HG02943 (cell line): Measurements from ENCODE around the gene NKX6-2.
"Not testable (repeated sequence)": the region's sequence is repeated elsewhere in the genome, so short reads cannot be mapped to it uniquely, and the experiment has no call there.

Experiments used
- ATAC-seq: cut with Tn5 transposase; IDR thresholded peaks from one replicate; pipeline ENCODE4 v1.9.1; 2021; ENCODE audit warnings: mild to moderate bottlenecking, low read depth, moderate library complexity; ENCODE audit not compliant: unreplicated experiment

The NKX6-2 gene

GRCh38 chr10:132785723-132786475, at the start of gene NKX6-2:
Gene NKX6-2, minus strand, starts transcription at chr10:132786147. Its CDS starts 199 bp downstream, at chr10:132785948.
- ATAC-seq: no peak

DNA sequence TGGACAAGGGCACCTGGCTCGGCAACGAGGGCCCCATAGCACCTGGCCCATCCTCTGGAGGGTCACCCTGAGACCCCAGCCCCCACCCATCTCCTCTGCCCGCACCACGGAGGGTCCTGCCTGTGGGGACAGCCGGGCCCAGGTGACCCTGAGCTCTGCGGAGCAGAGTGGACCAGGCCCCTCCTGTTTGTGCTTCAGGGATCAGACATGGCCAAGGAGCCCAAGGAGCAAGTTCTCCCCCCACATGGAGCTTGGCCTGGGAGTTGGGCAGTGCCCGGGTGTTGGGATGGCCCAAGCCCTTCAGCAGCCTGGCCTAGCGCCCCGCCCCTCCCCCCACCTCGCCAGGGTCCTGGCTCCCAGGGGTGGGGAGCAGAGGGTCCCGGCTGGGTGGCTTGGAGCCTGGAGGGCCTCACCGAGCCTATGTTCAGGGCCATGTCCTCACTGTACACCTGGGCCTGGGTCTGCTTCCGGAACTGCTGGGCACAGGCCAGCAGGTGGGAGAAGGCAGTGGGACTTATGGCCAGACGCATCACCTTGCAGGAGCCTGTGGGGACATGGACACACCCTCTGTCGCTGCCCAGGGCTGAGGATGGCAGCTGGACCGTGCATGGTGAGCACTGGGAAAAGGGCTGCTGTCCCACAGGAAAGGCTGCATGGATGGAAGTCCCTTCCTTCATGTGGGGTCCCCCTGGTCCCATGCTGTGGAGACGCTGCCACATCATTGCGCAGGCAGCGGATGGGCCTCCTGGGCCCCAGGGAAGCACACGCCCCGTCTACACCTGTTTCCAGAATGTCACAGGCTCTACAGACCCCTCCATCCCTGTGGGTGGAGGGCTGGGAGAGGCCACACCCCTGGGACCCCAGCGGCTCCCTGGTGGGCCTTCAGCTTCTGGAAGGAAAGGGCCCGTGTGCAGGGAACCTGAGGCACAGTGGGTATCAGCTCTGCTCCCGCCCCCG, 49.2 kb upstream of the NKX6-2 start:
- no peak for ATAC-seq

GRCh38 chr10:132834311-132834761, 48.4 kb upstream of the NKX6-2 start:
- ATAC-seq: no peak

DNA sequence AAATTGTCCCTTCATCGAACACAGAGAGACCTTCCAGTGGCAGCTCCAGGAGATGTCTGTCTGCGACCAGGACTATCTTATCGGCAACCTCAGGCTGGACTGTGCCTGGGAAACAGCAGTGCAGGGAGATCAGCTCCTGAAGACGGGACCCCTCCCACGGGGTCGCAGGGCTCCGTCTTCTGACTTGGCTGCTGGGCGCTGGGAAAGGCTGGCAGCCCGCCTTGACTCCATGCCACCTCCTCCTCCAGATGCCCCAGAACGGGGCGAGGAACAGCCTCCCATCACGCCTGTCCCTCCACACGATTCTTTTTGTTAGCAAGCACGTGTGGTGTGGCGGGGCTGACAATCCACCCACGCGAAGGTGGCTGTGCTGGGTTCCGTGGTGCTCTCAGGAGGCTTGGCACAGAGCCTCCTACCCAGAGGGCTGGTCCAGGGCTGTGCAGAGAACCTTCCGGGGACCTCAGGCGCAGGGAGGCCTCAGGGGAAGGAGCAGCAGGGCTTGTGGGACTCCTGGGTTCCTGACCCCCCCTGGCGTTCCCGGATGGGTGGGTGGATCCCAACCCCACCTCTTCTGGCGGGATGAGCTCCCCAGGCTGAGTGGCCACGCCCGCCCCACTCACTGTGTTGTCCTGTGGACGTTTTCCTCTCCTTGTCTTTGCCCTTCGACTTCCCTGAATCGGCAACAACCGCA, 47.6 kb upstream of the NKX6-2 start:
- no peak for ATAC-seq

DNA sequence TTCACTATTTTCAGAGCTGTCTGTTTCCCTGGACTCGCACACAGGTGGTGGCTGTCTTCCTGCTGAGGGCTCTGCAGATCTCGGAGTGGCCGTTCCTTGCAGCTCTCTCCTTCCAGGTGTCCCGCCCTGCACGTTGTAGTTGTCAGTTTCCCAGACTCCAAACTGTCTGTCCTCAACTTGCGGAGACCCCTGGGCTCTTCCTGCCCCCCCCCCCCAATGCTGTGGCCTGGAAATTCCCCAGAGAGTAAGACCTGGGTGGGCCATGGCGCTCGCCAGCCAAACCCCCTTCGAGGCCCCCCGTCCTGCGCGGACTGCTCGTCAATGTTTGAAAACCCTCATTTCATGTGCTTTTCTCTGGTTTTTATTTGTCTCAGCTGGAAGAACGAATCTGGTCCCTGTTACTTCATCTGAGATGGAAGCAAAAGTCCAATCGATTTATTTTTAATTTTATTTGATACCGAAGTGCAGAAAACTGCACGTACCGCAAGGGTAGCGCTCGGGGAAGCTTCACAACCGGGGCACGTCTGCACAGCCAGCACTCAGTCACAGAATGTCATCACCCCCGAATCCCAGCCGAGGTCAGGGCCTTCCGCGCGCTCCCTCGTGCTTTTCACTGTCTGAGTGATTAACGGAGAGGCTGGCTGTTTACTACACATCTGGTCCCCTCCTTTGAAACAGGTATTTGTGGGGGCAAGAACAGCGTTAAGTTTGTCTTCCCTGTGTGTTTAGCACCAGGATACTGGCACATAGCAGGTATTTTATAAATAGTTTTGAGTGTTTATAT, 46.4 kb upstream of the NKX6-2 start:
- ATAC-seq: no peak

GRCh38 chr10:132829403-132829802, 43.5 kb upstream of the NKX6-2 start:
- ATAC-seq: no peak

GRCh38 chr10:132828681-132829080, 42.7 kb upstream of the NKX6-2 start:
- no peak for ATAC-seq

DNA sequence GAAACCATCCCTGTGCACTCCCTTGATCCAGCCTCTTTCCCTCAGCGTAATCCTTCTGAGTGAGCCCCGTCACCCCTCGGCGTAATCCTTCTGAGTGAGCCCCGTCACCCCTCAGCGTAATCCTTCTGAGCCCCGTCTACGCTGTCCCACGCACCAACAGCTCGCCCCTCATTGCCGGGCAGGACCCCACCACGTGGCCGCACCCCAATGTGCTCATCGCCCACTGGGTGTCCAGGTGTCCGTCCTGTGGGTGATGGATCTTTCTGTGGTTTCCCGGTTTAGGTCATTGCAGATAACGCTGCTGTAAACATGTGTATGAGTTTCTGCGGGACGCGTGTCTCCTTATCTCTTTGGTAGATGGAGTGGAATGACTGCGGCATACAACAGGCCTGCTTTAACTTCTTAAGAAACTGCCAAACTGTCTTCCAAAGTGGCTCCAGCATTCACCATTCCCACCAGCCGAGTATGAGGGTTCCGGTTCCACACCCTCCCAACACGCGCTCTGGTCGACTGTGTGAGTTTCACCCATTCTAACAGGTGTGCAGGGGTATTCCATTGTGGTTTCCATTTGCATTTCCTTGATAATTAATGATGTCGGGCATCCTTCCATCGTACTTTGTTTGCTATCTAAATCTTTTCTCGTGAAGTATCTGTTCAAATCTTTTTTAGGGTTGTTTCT, 42.1 kb upstream of the NKX6-2 start:
- no peak for ATAC-seq

DNA sequence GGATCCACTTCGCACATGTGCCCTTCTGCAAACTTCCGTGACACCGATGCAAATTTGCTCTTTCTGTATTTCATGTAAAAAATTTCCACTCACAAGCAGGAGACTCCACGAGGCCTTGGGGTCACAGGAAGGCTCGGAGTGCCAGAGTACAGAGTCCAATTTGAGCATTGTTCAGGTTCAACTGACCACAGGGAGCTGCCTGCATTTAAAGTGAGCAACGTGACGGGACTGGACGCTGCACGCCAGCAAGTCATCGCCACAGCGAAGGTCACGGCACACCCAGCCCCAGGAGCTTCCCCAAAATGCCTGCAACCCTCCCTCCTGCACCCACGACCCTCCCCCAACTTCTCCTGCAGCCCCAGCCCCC, 41.5 kb upstream of the NKX6-2 start:
- no peak for ATAC-seq

DNA sequence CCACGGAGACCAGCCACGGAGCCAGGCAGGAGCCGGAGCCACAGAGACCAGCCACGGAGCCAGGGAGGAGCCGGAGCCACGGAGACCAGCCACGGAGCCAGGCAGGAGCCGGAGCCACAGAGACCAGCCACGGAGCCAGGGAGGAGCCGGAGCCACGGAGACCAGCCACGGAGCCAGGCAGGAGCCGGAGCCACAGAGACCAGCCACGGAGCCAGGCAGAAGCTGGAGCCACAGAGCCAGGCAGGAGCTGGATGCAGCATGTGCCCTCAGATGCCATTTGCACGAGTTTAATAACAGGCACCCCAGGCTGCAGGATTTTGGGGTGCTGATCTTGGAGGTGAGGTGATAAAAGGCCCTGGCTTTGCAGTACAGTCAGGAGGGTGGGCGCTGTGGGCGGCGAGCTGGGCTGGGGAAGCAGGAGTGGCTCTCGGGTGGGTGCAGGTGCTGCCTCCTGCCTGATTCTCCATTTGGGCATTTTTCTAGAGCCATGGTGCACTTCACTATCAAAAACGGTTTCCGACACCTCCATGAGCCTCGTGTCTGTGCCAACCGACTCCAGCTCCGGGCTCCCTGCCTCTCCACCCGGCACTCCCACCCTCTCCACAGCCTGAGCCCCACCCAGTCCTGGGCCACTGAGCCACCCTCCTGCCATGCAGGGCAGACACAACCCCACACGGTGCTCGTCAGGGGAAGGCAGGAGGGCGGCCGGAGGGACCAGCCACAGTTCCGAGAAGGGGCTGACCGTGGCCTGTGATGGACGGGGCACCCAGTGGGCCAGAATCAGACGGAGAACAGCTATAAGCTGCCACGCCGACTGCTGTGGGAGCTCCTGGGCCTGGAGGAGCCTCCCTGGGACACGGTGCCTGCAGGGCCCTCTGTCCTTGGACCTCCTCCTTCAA, 40.8 kb upstream of the NKX6-2 start:
- no peak for ATAC-seq

DNA sequence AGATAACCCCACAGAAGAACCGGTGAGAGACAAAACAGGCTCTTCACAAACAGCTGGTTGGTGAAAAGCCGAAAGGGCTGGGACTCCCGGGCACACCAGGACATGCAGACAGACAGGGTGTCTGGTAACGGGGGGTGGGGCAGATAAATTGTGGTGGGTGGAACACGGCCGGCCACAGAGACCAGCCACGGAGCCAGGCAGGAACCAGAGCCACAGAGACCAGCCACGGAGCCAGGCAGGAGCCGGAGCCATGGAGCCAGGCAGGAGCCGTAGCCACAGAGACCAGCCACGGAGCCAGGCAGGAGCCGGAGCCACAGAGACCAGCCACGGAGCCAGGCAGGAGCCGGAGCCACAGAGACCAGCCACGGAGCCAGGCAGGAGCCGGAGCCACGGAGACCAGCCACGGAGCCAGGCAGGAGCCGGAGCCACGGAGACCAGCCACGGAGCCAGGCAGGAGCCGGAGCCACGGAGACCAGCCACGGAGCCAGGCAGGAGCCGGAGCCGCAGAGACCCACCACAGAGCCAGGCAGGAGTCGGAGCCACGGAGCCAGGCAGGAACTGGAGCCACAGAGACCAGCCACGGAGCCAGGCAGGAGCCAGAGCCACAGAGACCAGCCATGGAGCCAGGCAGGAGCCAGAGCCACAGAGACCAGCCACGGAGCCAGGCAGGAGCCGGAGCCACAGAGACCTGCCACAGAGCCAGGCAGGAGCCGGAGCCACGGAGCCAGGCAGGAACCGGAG, 40.0 kb upstream of the NKX6-2 start:
- not testable (repeated sequence) for ATAC-seq

GRCh38 chr10:132820056-132820455, 34.1 kb upstream of the NKX6-2 start:
- no peak for ATAC-seq

- ATAC-seq: no peak
These were observed 31.8 kb upstream of the NKX6-2 start for GRCh38 chr10:132817701-132818211.

DNA sequence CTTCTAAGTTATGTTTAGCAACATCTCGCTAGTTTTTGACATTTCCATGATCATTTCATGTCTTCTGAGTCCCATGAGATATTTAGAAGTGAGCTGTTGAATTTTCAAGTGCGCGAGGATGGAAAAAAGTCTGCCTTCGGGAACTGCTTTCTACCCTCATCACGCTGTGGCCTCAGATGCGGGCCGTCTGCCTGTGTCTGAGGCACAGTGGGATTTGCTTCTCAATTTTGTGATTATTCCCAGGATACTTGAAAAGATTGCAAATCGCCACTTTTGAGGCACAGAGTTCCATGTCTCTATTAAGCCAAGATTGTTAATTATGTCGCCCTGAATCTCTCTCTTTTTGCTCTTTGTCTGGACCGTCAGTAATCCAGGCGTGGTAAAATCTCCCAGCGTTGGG, 30.8 kb upstream of the NKX6-2 start:
- ATAC-seq: no peak

- ATAC-seq: no peak
These were observed 29.4 kb upstream of the NKX6-2 start for GRCh38 chr10:132815168-132815857.

- no peak for ATAC-seq
These were observed 28.5 kb upstream of the NKX6-2 start for GRCh38 chr10:132814469-132814856.
